Cerebellar cortex (tissue), 1 donor: Measurements from ENCODE around the gene CNTNAP2.
"Not testable (repeated sequence)": the region's sequence is repeated elsewhere in the genome, so short reads cannot be mapped to it uniquely, and the experiment has no call there.

Experiments
- DNase-seq: peaks from one replicate; pipeline ENCODE4 v3.0.0-alpha.2; 2015; ENCODE audit warnings: low spot score

The CNTNAP2 gene

GRCh38 chr7:146885231-146885630, 768.6 kb downstream of the CNTNAP2 start:
- DNase-seq = no peak

GRCh38 chr7:146889806-146890555, 773.4 kb downstream of the CNTNAP2 start:
- DNase-seq = no peak

- DNase-seq = no peak
These were observed 775.5 kb downstream of the CNTNAP2 start for GRCh38 chr7:146892151-146892550.

GRCh38 chr7:146894927-146895326, 778.3 kb downstream of the CNTNAP2 start:
- DNase-seq = no peak

GRCh38 chr7:146902266-146902665, 785.7 kb downstream of the CNTNAP2 start:
- DNase-seq = no peak

GRCh38 chr7:146902728-146903127, 786.1 kb downstream of the CNTNAP2 start:
- no peak for DNase-seq

GRCh38 chr7:146905746-146906145, 789.1 kb downstream of the CNTNAP2 start:
- not testable (repeated sequence) for DNase-seq

- no peak for DNase-seq
These were observed 806.2 kb downstream of the CNTNAP2 start for GRCh38 chr7:146922782-146923181.

GRCh38 chr7:146926841-146927240, 810.2 kb downstream of the CNTNAP2 start:
- DNase-seq = no peak

GRCh38 chr7:146937836-146938235, 821.2 kb downstream of the CNTNAP2 start:
- DNase-seq = no peak

GRCh38 chr7:146943483-146943882, 826.9 kb downstream of the CNTNAP2 start:
- DNase-seq = no peak

- DNase-seq = no peak
These were observed 832.1 kb downstream of the CNTNAP2 start for GRCh38 chr7:146948703-146949102.

- no peak for DNase-seq
These were observed 839.7 kb downstream of the CNTNAP2 start for GRCh38 chr7:146956321-146956720.

GRCh38 chr7:146956853-146957252, 840.3 kb downstream of the CNTNAP2 start:
- no peak for DNase-seq

GRCh38 chr7:146960773-146961391, 844.3 kb downstream of the CNTNAP2 start:
- DNase-seq = no peak

GRCh38 chr7:146961617-146962016, 845.0 kb downstream of the CNTNAP2 start:
- no peak for DNase-seq

GRCh38 chr7:146966274-146966673, 849.7 kb downstream of the CNTNAP2 start:
- DNase-seq = no peak

GRCh38 chr7:146982482-146982881, 865.9 kb downstream of the CNTNAP2 start:
- DNase-seq = peak; percentile 2

GRCh38 chr7:146991596-146991995, 875.0 kb downstream of the CNTNAP2 start:
- DNase-seq = no peak

- DNase-seq = no peak
These were observed 877.2 kb downstream of the CNTNAP2 start for GRCh38 chr7:146993764-146994163.

- DNase-seq = no peak
These were observed 891.9 kb downstream of the CNTNAP2 start for GRCh38 chr7:147008530-147008929.

GRCh38 chr7:147012666-147013065, 896.1 kb downstream of the CNTNAP2 start:
- DNase-seq = no peak

- no peak for DNase-seq
These were observed 897.2 kb downstream of the CNTNAP2 start for GRCh38 chr7:147013825-147014224.
